GM23338 (cell line): ENCODE data around the gene CNGA1. TPM values are rescaled to one million over a fixed set of nuclear protein-coding genes. Genes with fewer than 3 reads are reported as not detected.
"Not testable (repeated sequence)": the region's sequence is repeated elsewhere in the genome, so short reads cannot be mapped to it uniquely, and the experiment has no call there.

Experiments
- ATAC-seq: fragments of 200-7000 bp; cut with Tn5 transposase; 3 replicates; pipeline ENCODE4 v1.9.1; 2020
- DNase-seq: peaks from one replicate; pipeline ENCODE4 v3.0.0-alpha.2; 2015; ENCODE audit warnings: low spot score
- H2AFZ ChIP-seq: fragments of 200-600 bp; sonication (generic); 2 replicates; pipeline ENCODE4 v1.8.0; 2016; ENCODE audit warnings: antibody characterized with exemption, mild to moderate bottlenecking, moderate library complexity
- H3F3A ChIP-seq: fragments of 200-600 bp; sonication (generic); replicated peaks from 2 replicates; pipeline ENCODE4 v1.8.0; 2017; ENCODE audit warnings: antibody characterized with exemption, mixed run types, low read depth
- H3K27ac ChIP-seq: fragments of 200-600 bp; sonication (generic); 2 replicates; pipeline ENCODE4 v1.6.1; 2016; ENCODE audit warnings: low read depth
- H3K27me3 ChIP-seq: fragments of 200-600 bp; sonication (generic); 2 replicates; pipeline ENCODE4 v1.8.0; 2016; ENCODE audit warnings: mild to moderate bottlenecking, mixed run types, moderate library complexity; ENCODE audit not compliant: insufficient read depth
- H3K36me3 ChIP-seq: fragments of 200-600 bp; sonication (generic); 2 replicates; pipeline ENCODE4 v1.8.0; 2016; ENCODE audit warnings: mild to moderate bottlenecking; ENCODE audit not compliant: insufficient read depth
- H3K4me1 ChIP-seq: fragments of 200-600 bp; sonication (generic); 2 replicates; pipeline ENCODE4 v1.8.0; 2016; ENCODE audit warnings: mild to moderate bottlenecking, moderate library complexity; ENCODE audit not compliant: insufficient read depth
- H3K4me2 ChIP-seq: fragments of 200-600 bp; sonication (generic); 2 replicates; pipeline ENCODE4 v1.7.1; 2017; ENCODE audit warnings: mixed run types
- H3K4me3 ChIP-seq: fragments of 200-600 bp; sonication (generic); 2 replicates; pipeline ENCODE4 v1.6.1; 2016; ENCODE audit warnings: mixed run types
- H3K79me2 ChIP-seq: fragments of 200-600 bp; sonication (generic); replicated peaks from 2 replicates; pipeline ENCODE4 v1.8.0; 2017; ENCODE audit warnings: mild to moderate bottlenecking; ENCODE audit not compliant: insufficient read depth
- H3K9me2 ChIP-seq: fragments of 200-600 bp; sonication (generic); 2 replicates; pipeline ENCODE4 v1.8.0; 2017; ENCODE audit not compliant: insufficient read depth
- H4K20me1 ChIP-seq: fragments of 200-600 bp; sonication (generic); replicated peaks from 2 replicates; pipeline ENCODE4 v1.8.0; 2017; ENCODE audit warnings: mild to moderate bottlenecking; ENCODE audit not compliant: insufficient read depth
- H3K27ac Mint-ChIP-seq: 2 replicates; pipeline ENCODE4 v1.8.0; 2020; ENCODE audit warnings: inconsistent platforms, mild to moderate bottlenecking, moderate library complexity, mixed read lengths
- H3K27me3 Mint-ChIP-seq: 3 replicates; pipeline ENCODE4 v1.8.0; 2022; ENCODE audit warnings: low read depth, mild to moderate bottlenecking, moderate library complexity, mixed read lengths, inconsistent platforms; ENCODE audit not compliant: insufficient read depth, poor library complexity
- H3K36me3 Mint-ChIP-seq: 3 replicates; pipeline ENCODE4 v1.8.0; 2021; ENCODE audit warnings: low read depth, mild to moderate bottlenecking, inconsistent platforms, moderate library complexity, mixed read lengths
- H3K4me1 Mint-ChIP-seq: 3 replicates; pipeline ENCODE4 v1.8.0; 2020; ENCODE audit warnings: mild to moderate bottlenecking, inconsistent platforms, mixed read lengths
- H3K4me3 Mint-ChIP-seq: 3 replicates; pipeline ENCODE4 v1.8.0; 2021; ENCODE audit warnings: moderate library complexity, mild to moderate bottlenecking, inconsistent platforms, mixed read lengths
- H3K9me3 Mint-ChIP-seq: 3 replicates; pipeline ENCODE4 v1.8.0; 2020; ENCODE audit warnings: moderate library complexity, mild to moderate bottlenecking, inconsistent platforms, mixed read lengths
- CREB1 ChIP-seq: fragments of 250-450 bp; sonication (Bioruptor Pico); IDR thresholded peaks from 2 replicates; pipeline ENCODE4 v1.5.0; 2020; ENCODE audit warnings: low read depth, mild to moderate bottlenecking, moderate library complexity
- EZH2 ChIP-seq: fragments of 200-600 bp; sonication (generic); IDR thresholded peaks from one replicate; pipeline ENCODE4 v1.8.0; 2017; ENCODE audit warnings: antibody characterized with exemption, mild to moderate bottlenecking, low read depth; ENCODE audit not compliant: unreplicated experiment
- EZH2phosphoT487 ChIP-seq: fragments of 200-600 bp; sonication (generic); IDR thresholded peaks from one replicate; pipeline ENCODE4 v1.8.1; 2018; ENCODE audit warnings: antibody characterized with exemption; ENCODE audit not compliant: unreplicated experiment
- NANOG ChIP-seq: IDR thresholded peaks from 2 replicates; pipeline ENCODE4 v1.6.1; 2016; ENCODE audit warnings: antibody characterized with exemption, borderline replicate concordance
- ZNF114 ChIP-seq: fragments of 250-450 bp; sonication (Bioruptor Pico); IDR thresholded peaks from 2 replicates; pipeline ENCODE4 v1.5.0; 2020; ENCODE audit warnings: mild to moderate bottlenecking, moderate library complexity
- ZNF331 ChIP-seq: fragments of 250-450 bp; sonication (Bioruptor Pico); IDR thresholded peaks from 2 replicates; pipeline ENCODE4 v1.5.0; 2020; ENCODE audit warnings: low read depth, mild to moderate bottlenecking, moderate library complexity
- polyA plus RNA-seq: library from polyadenylated mRNA; unstranded; fragments of >200 nt; fragmentation: Nextera tagmentation; extraction: Ambion mirVana; gene quantifications from 2 replicates; pipeline ENCODE4 v1.2.1, GENCODE V29; 2016
- total RNA-seq: library from RNA; depleted of rRNA; stranded (reverse); fragments of >200 nt; shearing (Covaris generic); gene quantifications from 2 replicates; pipeline ENCODE4 v1.2.3, GENCODE V29; 2014
- TF ChIP-seq, protein P1 (sequence below): IDR thresholded peaks from one replicate; pipeline ENCODE4 v1.6.1; 2018; ENCODE audit warnings: antibody characterized with exemption; ENCODE audit not compliant: unreplicated experiment
- TF ChIP-seq, protein P2 (sequence below), 2 experiments: fragments of 200-600 bp in 1 of 2; sonication (generic) in 1 of 2; conservative IDR thresholded peaks; 2 replicates each; pipeline versions ENCODE4 v1.5.1 to v1.6.1; 2016 to 2017; ENCODE audit warnings: antibody characterized with exemption in 2 of 2, low read depth in 2 of 2, mild to moderate bottlenecking in 2 of 2, moderate library complexity in 1 of 2
- TF ChIP-seq, protein P3 (sequence below): IDR thresholded peaks from 2 replicates; pipeline ENCODE4 v1.6.1; 2016; ENCODE audit warnings: antibody characterized with exemption
- TF ChIP-seq, protein P4 (sequence below): fragments of 250-450 bp; sonication (Bioruptor Pico); IDR thresholded peaks from 2 replicates; pipeline ENCODE4 v1.5.0; 2020; ENCODE audit warnings: mild to moderate bottlenecking, moderate library complexity

The CNGA1 gene
- total and polyA plus RNA-seq, 2 experiments from 2014 or later = 3.3 to 4.9 TPM

GRCh38 chr4:47992475-47992874 is 24.0 kb downstream of the CNGA1 start:
- not testable (repeated sequence) for H3K4me3 ChIP-seq, H3K27ac ChIP-seq, H3F3A ChIP-seq, H3K4me2 ChIP-seq, H4K20me1 ChIP-seq, H3K79me2 ChIP-seq, H3K4me1 Mint-ChIP-seq, H3K27me3 ChIP-seq, H3K4me1 ChIP-seq, H2AFZ ChIP-seq, H3K27me3 Mint-ChIP-seq, ATAC-seq, H3K9me2 ChIP-seq, H3K4me3 Mint-ChIP-seq, H3K27ac Mint-ChIP-seq, DNase-seq
- H3K36me3 ChIP-seq = peaks cover 12% of the 10 kb centered on the region; the same call in 1 of the 2 replicates
- Mint-ChIP-seq H3K9me3 (peaks cover 60% of the 10 kb centered on the region), H3K36me3 (peaks cover 48% of the 10 kb centered on the region)

- Mint-ChIP-seq H3K27ac (no peak overlapping the region), H3K9me3 (peaks cover 51% of the 10 kb centered on the region), H3K4me1 (no peaks in the 10 kb centered on the region), H3K36me3 (peaks cover 39% of the 10 kb centered on the region), H3K27me3 (no peaks in the 10 kb centered on the region), H3K4me3 (no peak overlapping the region)
- no peaks in the 10 kb centered on the region for H3K4me1 ChIP-seq
- no peak for ATAC-seq
- no peaks in the 10 kb centered on the region for H3K9me2 ChIP-seq
- no peaks in the 10 kb centered on the region for H3K27me3 ChIP-seq
- DNase-seq = peak; percentile 28
- no peaks in the 10 kb centered on the region for H4K20me1 ChIP-seq
- H3K27ac ChIP-seq = no peak overlapping the region
- H3K4me3 ChIP-seq = no peak overlapping the region
- H3F3A ChIP-seq = no peaks in the 10 kb centered on the region
- peaks cover 6% of the 10 kb centered on the region; the same call in 1 of the 2 replicates for H3K36me3 ChIP-seq
- H2AFZ ChIP-seq = no peak overlapping the region
- no peak overlapping the region for H3K4me2 ChIP-seq
- H3K79me2 ChIP-seq = no peaks in the 10 kb centered on the region
- TF ChIP-seq EZH2 (no peak), ZNF331 (CRISPR knock-in tag) (no peak), NANOG (no peak), ZNF114 (CRISPR knock-in tag) (no peak), EZH2phosphoT487 (no peak), CREB1 (CRISPR knock-in tag) (no peak)
- TF ChIP-seq, protein P1, sequence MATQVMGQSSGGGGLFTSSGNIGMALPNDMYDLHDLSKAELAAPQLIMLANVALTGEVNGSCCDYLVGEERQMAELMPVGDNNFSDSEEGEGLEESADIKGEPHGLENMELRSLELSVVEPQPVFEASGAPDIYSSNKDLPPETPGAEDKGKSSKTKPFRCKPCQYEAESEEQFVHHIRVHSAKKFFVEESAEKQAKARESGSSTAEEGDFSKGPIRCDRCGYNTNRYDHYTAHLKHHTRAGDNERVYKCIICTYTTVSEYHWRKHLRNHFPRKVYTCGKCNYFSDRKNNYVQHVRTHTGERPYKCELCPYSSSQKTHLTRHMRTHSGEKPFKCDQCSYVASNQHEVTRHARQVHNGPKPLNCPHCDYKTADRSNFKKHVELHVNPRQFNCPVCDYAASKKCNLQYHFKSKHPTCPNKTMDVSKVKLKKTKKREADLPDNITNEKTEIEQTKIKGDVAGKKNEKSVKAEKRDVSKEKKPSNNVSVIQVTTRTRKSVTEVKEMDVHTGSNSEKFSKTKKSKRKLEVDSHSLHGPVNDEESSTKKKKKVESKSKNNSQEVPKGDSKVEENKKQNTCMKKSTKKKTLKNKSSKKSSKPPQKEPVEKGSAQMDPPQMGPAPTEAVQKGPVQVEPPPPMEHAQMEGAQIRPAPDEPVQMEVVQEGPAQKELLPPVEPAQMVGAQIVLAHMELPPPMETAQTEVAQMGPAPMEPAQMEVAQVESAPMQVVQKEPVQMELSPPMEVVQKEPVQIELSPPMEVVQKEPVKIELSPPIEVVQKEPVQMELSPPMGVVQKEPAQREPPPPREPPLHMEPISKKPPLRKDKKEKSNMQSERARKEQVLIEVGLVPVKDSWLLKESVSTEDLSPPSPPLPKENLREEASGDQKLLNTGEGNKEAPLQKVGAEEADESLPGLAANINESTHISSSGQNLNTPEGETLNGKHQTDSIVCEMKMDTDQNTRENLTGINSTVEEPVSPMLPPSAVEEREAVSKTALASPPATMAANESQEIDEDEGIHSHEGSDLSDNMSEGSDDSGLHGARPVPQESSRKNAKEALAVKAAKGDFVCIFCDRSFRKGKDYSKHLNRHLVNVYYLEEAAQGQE = no peak
- TF ChIP-seq, protein P2, sequence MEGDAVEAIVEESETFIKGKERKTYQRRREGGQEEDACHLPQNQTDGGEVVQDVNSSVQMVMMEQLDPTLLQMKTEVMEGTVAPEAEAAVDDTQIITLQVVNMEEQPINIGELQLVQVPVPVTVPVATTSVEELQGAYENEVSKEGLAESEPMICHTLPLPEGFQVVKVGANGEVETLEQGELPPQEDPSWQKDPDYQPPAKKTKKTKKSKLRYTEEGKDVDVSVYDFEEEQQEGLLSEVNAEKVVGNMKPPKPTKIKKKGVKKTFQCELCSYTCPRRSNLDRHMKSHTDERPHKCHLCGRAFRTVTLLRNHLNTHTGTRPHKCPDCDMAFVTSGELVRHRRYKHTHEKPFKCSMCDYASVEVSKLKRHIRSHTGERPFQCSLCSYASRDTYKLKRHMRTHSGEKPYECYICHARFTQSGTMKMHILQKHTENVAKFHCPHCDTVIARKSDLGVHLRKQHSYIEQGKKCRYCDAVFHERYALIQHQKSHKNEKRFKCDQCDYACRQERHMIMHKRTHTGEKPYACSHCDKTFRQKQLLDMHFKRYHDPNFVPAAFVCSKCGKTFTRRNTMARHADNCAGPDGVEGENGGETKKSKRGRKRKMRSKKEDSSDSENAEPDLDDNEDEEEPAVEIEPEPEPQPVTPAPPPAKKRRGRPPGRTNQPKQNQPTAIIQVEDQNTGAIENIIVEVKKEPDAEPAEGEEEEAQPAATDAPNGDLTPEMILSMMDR (conservative IDR thresholded peaks at IDR 0.05; ENCODE audit: low read depth in 2 of 2) = no peak
- TF ChIP-seq, protein P3, sequence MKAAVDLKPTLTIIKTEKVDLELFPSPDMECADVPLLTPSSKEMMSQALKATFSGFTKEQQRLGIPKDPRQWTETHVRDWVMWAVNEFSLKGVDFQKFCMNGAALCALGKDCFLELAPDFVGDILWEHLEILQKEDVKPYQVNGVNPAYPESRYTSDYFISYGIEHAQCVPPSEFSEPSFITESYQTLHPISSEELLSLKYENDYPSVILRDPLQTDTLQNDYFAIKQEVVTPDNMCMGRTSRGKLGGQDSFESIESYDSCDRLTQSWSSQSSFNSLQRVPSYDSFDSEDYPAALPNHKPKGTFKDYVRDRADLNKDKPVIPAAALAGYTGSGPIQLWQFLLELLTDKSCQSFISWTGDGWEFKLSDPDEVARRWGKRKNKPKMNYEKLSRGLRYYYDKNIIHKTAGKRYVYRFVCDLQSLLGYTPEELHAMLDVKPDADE = no peak
- TF ChIP-seq, protein P4, sequence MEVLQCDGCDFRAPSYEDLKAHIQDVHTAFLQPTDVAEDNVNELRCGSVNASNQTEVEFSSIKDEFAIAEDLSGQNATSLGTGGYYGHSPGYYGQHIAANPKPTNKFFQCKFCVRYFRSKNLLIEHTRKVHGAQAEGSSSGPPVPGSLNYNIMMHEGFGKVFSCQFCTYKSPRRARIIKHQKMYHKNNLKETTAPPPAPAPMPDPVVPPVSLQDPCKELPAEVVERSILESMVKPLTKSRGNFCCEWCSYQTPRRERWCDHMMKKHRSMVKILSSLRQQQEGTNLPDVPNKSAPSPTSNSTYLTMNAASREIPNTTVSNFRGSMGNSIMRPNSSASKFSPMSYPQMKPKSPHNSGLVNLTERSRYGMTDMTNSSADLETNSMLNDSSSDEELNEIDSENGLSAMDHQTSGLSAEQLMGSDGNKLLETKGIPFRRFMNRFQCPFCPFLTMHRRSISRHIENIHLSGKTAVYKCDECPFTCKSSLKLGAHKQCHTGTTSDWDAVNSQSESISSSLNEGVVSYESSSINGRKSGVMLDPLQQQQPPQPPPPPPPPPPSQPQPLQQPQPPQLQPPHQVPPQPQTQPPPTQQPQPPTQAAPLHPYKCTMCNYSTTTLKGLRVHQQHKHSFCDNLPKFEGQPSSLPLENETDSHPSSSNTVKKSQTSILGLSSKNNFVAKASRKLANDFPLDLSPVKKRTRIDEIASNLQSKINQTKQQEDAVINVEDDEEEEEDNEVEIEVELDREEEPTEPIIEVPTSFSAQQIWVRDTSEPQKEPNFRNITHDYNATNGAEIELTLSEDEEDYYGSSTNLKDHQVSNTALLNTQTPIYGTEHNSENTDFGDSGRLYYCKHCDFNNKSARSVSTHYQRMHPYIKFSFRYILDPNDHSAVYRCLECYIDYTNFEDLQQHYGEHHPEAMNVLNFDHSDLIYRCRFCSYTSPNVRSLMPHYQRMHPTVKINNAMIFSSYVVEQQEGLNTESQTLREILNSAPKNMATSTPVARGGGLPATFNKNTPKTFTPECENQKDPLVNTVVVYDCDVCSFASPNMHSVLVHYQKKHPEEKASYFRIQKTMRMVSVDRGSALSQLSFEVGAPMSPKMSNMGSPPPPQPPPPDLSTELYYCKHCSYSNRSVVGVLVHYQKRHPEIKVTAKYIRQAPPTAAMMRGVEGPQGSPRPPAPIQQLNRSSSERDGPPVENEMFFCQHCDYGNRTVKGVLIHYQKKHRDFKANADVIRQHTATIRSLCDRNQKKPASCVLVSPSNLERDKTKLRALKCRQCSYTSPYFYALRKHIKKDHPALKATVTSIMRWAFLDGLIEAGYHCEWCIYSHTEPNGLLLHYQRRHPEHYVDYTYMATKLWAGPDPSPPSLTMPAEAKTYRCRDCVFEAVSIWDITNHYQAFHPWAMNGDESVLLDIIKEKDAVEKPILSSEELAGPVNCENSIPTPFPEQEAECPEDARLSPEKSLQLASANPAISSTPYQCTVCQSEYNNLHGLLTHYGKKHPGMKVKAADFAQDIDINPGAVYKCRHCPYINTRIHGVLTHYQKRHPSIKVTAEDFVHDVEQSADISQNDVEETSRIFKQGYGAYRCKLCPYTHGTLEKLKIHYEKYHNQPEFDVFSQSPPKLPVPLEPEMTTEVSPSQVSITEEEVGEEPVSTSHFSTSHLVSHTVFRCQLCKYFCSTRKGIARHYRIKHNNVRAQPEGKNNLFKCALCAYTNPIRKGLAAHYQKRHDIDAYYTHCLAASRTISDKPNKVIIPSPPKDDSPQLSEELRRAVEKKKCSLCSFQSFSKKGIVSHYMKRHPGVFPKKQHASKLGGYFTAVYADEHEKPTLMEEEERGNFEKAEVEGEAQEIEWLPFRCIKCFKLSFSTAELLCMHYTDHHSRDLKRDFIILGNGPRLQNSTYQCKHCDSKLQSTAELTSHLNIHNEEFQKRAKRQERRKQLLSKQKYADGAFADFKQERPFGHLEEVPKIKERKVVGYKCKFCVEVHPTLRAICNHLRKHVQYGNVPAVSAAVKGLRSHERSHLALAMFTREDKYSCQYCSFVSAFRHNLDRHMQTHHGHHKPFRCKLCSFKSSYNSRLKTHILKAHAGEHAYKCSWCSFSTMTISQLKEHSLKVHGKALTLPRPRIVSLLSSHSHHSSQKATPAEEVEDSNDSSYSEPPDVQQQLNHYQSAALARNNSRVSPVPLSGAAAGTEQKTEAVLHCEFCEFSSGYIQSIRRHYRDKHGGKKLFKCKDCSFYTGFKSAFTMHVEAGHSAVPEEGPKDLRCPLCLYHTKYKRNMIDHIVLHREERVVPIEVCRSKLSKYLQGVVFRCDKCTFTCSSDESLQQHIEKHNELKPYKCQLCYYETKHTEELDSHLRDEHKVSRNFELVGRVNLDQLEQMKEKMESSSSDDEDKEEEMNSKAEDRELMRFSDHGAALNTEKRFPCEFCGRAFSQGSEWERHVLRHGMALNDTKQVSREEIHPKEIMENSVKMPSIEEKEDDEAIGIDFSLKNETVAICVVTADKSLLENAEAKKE (CRISPR knock-in tag) = no peak
These were observed 26.3 kb downstream of the CNGA1 start for GRCh38 chr4:47990145-47990544.
